Measurements from ENCODE around the gene F2R. TPM values are rescaled to one million over a fixed set of nuclear protein-coding genes. Genes with fewer than 3 reads are reported as not detected.
"Not testable (repeated sequence)": the region's sequence is repeated elsewhere in the genome, so short reads cannot be mapped to it uniquely, and the experiment has no call there.

F2R gene
- total and polyA plus RNA-seq, 2 experiments from 2014 or later, result 15.0 to 26.0 TPM

DNA sequence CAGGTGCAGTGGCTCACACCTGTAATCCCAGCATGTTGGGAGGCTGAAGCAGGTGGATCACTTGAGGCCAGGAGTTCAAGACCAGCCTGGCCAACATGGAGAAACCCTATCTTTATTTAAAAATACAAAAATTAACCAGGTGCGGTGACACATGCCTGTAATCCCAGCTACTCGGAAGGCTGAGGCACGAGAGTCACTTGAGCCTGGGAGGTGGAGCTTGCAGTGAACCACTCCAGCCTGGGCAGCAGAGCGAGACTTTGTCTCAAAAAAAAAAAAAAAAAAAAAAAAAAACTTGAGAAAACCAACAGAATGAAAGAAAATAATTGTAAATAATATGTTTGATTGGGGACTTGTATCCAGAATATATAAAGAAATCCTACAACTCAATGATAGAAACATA, 35.1 kb upstream of the F2R start:
- H3K27ac ChIP-seq (ENCODE audit: low read depth); H3K4me3 ChIP-seq; H4K20me1 ChIP-seq (replicated peaks; ENCODE audit: insufficient read depth); H3K4me3 Mint-ChIP-seq; H3K36me3 ChIP-seq (ENCODE audit: insufficient read depth); ATAC-seq; H3K4me1 Mint-ChIP-seq; H3K4me2 ChIP-seq; H3K79me2 ChIP-seq (replicated peaks; ENCODE audit: insufficient read depth); H3K27me3 ChIP-seq (ENCODE audit: insufficient read depth); H2AFZ ChIP-seq; H3K4me1 ChIP-seq (ENCODE audit: insufficient read depth); DNase-seq (ENCODE audit: low spot score); H3K9me2 ChIP-seq (ENCODE audit: insufficient read depth); H3K36me3 Mint-ChIP-seq (ENCODE audit: low read depth); H3K27me3 Mint-ChIP-seq (ENCODE audit: insufficient read depth, low read depth, poor library complexity); H3K9me3 Mint-ChIP-seq; H3F3A ChIP-seq (replicated peaks; ENCODE audit: low read depth); H3K27ac Mint-ChIP-seq: not testable (repeated sequence)

- H3K4me2 ChIP-seq, result no peak overlapping the region
- H3K4me1 Mint-ChIP-seq, result 0 out of 3 replicates have a peak, but pooled peaks cover 3% of the 10 kb centered on the region
Measured at GRCh38 chr5:76681287-76681686, 34.6 kb upstream of the F2R start.

More at GRCh38 chr5:76681287-76681686, 34.6 kb upstream of the F2R start:
- no peak overlapping the region for H3K4me3 Mint-ChIP-seq
- Histone ChIP-seq H4K20me1 (replicated peaks; ENCODE audit: insufficient read depth) (no peaks in the 10 kb centered on the region), H2AFZ (no peak overlapping the region), H3K27ac (ENCODE audit: low read depth) (no peak overlapping the region), H3K27me3 (ENCODE audit: insufficient read depth) (no peaks in the 10 kb centered on the region), H3F3A (replicated peaks; ENCODE audit: low read depth) (no peaks in the 10 kb centered on the region), H3K36me3 (ENCODE audit: insufficient read depth) (no peaks in the 10 kb centered on the region; the same call in 1 of the 2 replicates), H3K9me2 (ENCODE audit: insufficient read depth) (no peaks in the 10 kb centered on the region), H3K4me3 (no peak overlapping the region), H3K4me1 (ENCODE audit: insufficient read depth) (no peaks in the 10 kb centered on the region), H3K79me2 (replicated peaks; ENCODE audit: insufficient read depth) (no peaks in the 10 kb centered on the region)
- no peak overlapping the region for H3K27ac Mint-ChIP-seq
- no peaks in the 10 kb centered on the region for H3K9me3 Mint-ChIP-seq
- peaks cover 4% of the 10 kb centered on the region; the same call in 2 of the 3 replicates for H3K36me3 Mint-ChIP-seq (ENCODE audit: low read depth)
- ATAC-seq (no peak), DNase-seq (ENCODE audit: low spot score) (no peak)
- H3K27me3 Mint-ChIP-seq (ENCODE audit: insufficient read depth, low read depth, poor library complexity), result peaks cover 2% of the 10 kb centered on the region
- TF ChIP-seq, protein P1, sequence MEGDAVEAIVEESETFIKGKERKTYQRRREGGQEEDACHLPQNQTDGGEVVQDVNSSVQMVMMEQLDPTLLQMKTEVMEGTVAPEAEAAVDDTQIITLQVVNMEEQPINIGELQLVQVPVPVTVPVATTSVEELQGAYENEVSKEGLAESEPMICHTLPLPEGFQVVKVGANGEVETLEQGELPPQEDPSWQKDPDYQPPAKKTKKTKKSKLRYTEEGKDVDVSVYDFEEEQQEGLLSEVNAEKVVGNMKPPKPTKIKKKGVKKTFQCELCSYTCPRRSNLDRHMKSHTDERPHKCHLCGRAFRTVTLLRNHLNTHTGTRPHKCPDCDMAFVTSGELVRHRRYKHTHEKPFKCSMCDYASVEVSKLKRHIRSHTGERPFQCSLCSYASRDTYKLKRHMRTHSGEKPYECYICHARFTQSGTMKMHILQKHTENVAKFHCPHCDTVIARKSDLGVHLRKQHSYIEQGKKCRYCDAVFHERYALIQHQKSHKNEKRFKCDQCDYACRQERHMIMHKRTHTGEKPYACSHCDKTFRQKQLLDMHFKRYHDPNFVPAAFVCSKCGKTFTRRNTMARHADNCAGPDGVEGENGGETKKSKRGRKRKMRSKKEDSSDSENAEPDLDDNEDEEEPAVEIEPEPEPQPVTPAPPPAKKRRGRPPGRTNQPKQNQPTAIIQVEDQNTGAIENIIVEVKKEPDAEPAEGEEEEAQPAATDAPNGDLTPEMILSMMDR (conservative IDR thresholded peaks at IDR 0.05; ENCODE audit: low read depth in 2 of 2), result no peak
- no peak for TF ChIP-seq REST (IDR thresholded peaks at IDR 0.05; ENCODE audit: unreplicated experiment)
- TF ChIP-seq STAT1 (IDR thresholded peaks at IDR 0.05; ENCODE audit: unreplicated experiment), result no peak
- TF ChIP-seq NANOG (IDR thresholded peaks at IDR 0.05; ENCODE audit: borderline replicate concordance), result no peak
- TF ChIP-seq CREB1 (CRISPR knock-in tag; IDR thresholded peaks at IDR 0.05; ENCODE audit: low read depth), result no peak
- TF ChIP-seq, protein P2, sequence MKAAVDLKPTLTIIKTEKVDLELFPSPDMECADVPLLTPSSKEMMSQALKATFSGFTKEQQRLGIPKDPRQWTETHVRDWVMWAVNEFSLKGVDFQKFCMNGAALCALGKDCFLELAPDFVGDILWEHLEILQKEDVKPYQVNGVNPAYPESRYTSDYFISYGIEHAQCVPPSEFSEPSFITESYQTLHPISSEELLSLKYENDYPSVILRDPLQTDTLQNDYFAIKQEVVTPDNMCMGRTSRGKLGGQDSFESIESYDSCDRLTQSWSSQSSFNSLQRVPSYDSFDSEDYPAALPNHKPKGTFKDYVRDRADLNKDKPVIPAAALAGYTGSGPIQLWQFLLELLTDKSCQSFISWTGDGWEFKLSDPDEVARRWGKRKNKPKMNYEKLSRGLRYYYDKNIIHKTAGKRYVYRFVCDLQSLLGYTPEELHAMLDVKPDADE (IDR thresholded peaks at IDR 0.05), result no peak
- no peak for TF ChIP-seq ZNF114 (CRISPR knock-in tag; IDR thresholded peaks at IDR 0.05)
